Measurements from ENCODE around the gene TBP.
"Not testable (repeated sequence)": the region's sequence is repeated elsewhere in the genome, so short reads cannot be mapped to it uniquely, and the experiment has no call there.

TBP gene

GRCh38 chr6:170596426-170596825, 42.3 kb downstream of the TBP start:
- Histone ChIP-seq H3K27ac (ENCODE audit: insufficient read depth, low read length, poor library complexity, severe bottlenecking) (no peak overlapping the region), H3K36me3 (ENCODE audit: control insufficient read depth, insufficient read depth, low read length) (no peaks in the 10 kb centered on the region), H3K27me3 (replicated peaks; ENCODE audit: control insufficient read depth, insufficient read depth, low read length, poor library complexity, severe bottlenecking) (no peaks in the 10 kb centered on the region), H3K9me3 (ENCODE audit: control insufficient read depth, low read length) (no peaks in the 10 kb centered on the region), H3K4me1 (ENCODE audit: control insufficient read depth, insufficient read depth, low read length, poor library complexity, severe bottlenecking) (no peaks in the 10 kb centered on the region), H3K4me3 (ENCODE audit: insufficient read depth, low read depth, low read length, poor library complexity, severe bottlenecking) (no peak overlapping the region)
- no peak for DNase-seq

- no peaks in the 10 kb centered on the region for H3K4me1 ChIP-seq (ENCODE audit: control insufficient read depth, insufficient read depth, low read length, poor library complexity, severe bottlenecking)
- no peaks in the 10 kb centered on the region for H3K27me3 ChIP-seq (replicated peaks; ENCODE audit: control insufficient read depth, insufficient read depth, low read length, poor library complexity, severe bottlenecking)
- H3K4me3 ChIP-seq (ENCODE audit: insufficient read depth, low read depth, low read length, poor library complexity, severe bottlenecking), result no peak overlapping the region
- no peaks in the 10 kb centered on the region for H3K36me3 ChIP-seq (ENCODE audit: control insufficient read depth, insufficient read depth, low read length)
- no peaks in the 10 kb centered on the region for H3K9me3 ChIP-seq (ENCODE audit: control insufficient read depth, low read length)
- DNase-seq, result no peak
- H3K27ac ChIP-seq (ENCODE audit: insufficient read depth, low read length, poor library complexity, severe bottlenecking), result no peak overlapping the region
Observed at GRCh38 chr6:170597278-170597677, 43.1 kb downstream of the TBP start.

GRCh38 chr6:170605574-170606259, 51.5 kb downstream of the TBP start:
- H3K4me3 ChIP-seq (ENCODE audit: insufficient read depth, low read depth, low read length, poor library complexity, severe bottlenecking), result no peak overlapping the region
- no peaks in the 10 kb centered on the region for H3K27me3 ChIP-seq (replicated peaks; ENCODE audit: control insufficient read depth, insufficient read depth, low read length, poor library complexity, severe bottlenecking)
- no peak for DNase-seq
- no peaks in the 10 kb centered on the region for H3K36me3 ChIP-seq (ENCODE audit: control insufficient read depth, insufficient read depth, low read length)
- no peaks in the 10 kb centered on the region for H3K4me1 ChIP-seq (ENCODE audit: control insufficient read depth, insufficient read depth, low read length, poor library complexity, severe bottlenecking)
- H3K27ac ChIP-seq (ENCODE audit: insufficient read depth, low read length, poor library complexity, severe bottlenecking), result no peak overlapping the region
- H3K9me3 ChIP-seq (ENCODE audit: control insufficient read depth, low read length), result no peaks in the 10 kb centered on the region

GRCh38 chr6:170609225-170609624, 55.1 kb downstream of the TBP start:
- H3K36me3 ChIP-seq (ENCODE audit: control insufficient read depth, insufficient read depth, low read length); H3K4me1 ChIP-seq (ENCODE audit: control insufficient read depth, insufficient read depth, low read length, poor library complexity, severe bottlenecking); H3K4me3 ChIP-seq (ENCODE audit: insufficient read depth, low read depth, low read length, poor library complexity, severe bottlenecking); H3K27me3 ChIP-seq (replicated peaks; ENCODE audit: control insufficient read depth, insufficient read depth, low read length, poor library complexity, severe bottlenecking); DNase-seq; H3K9me3 ChIP-seq (ENCODE audit: control insufficient read depth, low read length); H3K27ac ChIP-seq (ENCODE audit: insufficient read depth, low read length, poor library complexity, severe bottlenecking): not testable (repeated sequence)

- not testable (repeated sequence) for H3K9me3 ChIP-seq (ENCODE audit: control insufficient read depth, low read length); H3K4me1 ChIP-seq (ENCODE audit: control insufficient read depth, insufficient read depth, low read length, poor library complexity, severe bottlenecking); H3K4me3 ChIP-seq (ENCODE audit: insufficient read depth, low read depth, low read length, poor library complexity, severe bottlenecking); H3K27ac ChIP-seq (ENCODE audit: insufficient read depth, low read length, poor library complexity, severe bottlenecking); H3K36me3 ChIP-seq (ENCODE audit: control insufficient read depth, insufficient read depth, low read length); DNase-seq; H3K27me3 ChIP-seq (replicated peaks; ENCODE audit: control insufficient read depth, insufficient read depth, low read length, poor library complexity, severe bottlenecking)
Observed at GRCh38 chr6:170612256-170612804, 58.2 kb downstream of the TBP start.

GRCh38 chr6:170616020-170616554, 61.9 kb downstream of the TBP start:
- not testable (repeated sequence) for H3K27ac ChIP-seq (ENCODE audit: insufficient read depth, low read length, poor library complexity, severe bottlenecking); H3K27me3 ChIP-seq (replicated peaks; ENCODE audit: control insufficient read depth, insufficient read depth, low read length, poor library complexity, severe bottlenecking); H3K4me3 ChIP-seq (ENCODE audit: insufficient read depth, low read depth, low read length, poor library complexity, severe bottlenecking); H3K4me1 ChIP-seq (ENCODE audit: control insufficient read depth, insufficient read depth, low read length, poor library complexity, severe bottlenecking); H3K36me3 ChIP-seq (ENCODE audit: control insufficient read depth, insufficient read depth, low read length); DNase-seq; H3K9me3 ChIP-seq (ENCODE audit: control insufficient read depth, low read length)

All from effector memory CD4-positive, alpha-beta T cell (primary cell).